HG02678 (cell line): ENCODE data around the gene CREBRF.
"Not testable (repeated sequence)": the region's sequence is repeated elsewhere in the genome, so short reads cannot be mapped to it uniquely, and the experiment has no call there.

Experiments
- ATAC-seq: cut with Tn5 transposase; IDR thresholded peaks from one replicate; pipeline ENCODE4 v1.9.1; 2021; ENCODE audit warnings: mild to moderate bottlenecking, moderate library complexity; ENCODE audit not compliant: unreplicated experiment

Gene CREBRF

GRCh38 chr5:173055983-173056782, at the start of gene CREBRF:
Gene CREBRF (plus strand): TSS chr5:173056352. CDS start chr5:173080776, 24,424 bp downstream.
- peak; percentile 73 for ATAC-seq

- ATAC-seq = no peak
Observed at GRCh38 chr5:173010021-173010420, 46.1 kb upstream of the CREBRF start.

GRCh38 chr5:173010547-173011464, 45.3 kb upstream of the CREBRF start:
- no peak for ATAC-seq

DNA sequence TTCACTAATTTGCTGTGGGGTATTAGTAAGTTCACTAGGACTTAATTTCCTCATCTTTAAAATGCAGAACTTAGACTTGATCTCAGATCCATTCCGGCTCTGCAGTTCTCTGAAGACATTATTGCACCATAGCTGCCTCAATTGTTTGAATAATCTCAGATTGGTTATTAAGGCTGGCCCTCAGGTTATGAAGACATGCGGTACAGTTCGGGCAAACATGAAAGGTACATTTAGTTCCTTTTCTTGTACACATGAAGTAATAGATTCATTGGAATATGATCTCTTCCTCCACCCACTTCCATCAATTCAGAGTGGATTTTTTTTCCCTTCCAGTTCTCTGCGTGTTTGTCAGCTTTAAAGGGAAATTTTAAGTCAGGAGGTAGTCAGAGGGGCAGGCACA, 44.6 kb upstream of the CREBRF start:
- ATAC-seq = no peak

DNA sequence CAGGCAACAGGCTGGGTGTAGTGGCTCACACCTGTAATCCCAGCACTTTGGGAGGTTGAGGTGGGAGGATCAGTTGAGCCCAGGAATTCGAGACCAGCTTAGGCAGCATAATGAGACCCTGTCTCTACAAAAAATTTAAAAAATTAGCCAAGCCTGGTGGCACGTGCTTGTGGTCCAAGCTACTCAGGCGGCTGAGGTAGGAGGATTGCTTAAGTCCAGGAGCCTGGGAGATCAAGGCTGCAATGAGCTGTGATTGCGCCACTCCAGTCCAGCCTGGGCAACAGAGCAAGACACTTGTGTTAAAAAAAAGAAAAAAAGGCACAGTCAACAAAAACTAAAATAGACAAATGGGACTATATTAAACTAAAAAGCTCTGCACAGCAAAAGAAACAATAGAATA, 43.3 kb upstream of the CREBRF start:
- no peak for ATAC-seq

GRCh38 chr5:173014671-173015070, 41.5 kb upstream of the CREBRF start:
- ATAC-seq = no peak

DNA sequence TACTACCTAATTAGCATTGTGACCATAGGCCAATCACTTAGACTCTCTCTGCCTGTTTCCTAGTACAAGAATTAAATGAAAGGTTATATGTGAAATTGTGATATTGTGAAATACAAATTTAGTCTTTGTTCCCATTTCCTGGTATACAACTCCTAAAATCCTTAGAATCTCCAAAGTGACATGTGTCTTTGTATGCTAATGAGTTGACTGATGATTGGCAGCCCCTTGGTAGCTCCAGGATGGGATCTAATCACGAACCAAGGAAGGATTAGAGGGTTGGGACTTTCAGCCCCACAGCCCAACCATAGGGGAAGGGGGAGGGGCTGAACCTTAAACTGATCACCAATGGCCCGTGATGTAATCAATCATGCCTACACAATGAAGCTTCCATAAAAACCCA, 41.0 kb upstream of the CREBRF start:
- no peak for ATAC-seq

DNA sequence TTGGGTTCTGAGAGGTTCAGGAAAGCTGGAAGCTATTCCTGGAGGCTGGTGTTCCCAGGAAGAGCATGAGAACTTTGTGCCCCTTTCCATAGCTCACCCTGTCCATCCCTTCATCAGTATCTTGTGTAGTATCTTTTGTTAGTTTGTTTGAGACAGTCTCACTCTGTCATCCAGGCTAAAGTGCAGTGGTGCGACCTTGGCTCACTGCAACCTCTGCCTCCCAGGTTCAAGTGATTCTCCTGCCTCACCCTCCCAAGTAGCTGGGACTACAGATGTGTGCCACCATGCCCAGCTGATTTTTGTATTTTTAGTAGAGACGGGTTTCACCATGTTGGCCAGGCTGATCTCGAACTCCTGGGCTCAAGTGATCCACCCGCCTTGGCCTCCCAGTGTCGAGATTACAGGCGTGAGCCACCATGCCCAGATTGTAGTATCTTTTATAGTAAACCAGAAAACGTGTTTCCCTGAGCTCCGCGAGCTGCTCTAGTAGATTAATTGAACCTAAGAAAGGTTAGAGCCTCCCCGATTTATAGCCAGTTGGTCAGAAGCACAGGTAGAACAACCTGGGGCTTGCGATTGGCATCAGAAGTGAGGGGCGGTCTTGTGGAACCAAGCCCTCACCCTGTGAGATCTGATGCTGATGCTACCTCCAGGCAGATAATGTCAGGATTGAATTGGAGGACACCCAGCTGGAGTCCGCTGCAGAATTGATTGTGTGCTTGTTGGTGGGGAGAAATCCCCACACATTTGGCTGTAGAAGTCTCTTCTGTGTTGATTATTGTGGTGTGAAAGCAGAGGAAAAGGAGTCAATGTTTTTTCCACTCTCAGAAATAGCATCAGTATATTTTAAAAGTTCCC, 40.3 kb upstream of the CREBRF start:
- no peak for ATAC-seq

- ATAC-seq = no peak
Observed at GRCh38 chr5:173016598-173017046, 39.5 kb upstream of the CREBRF start.

DNA sequence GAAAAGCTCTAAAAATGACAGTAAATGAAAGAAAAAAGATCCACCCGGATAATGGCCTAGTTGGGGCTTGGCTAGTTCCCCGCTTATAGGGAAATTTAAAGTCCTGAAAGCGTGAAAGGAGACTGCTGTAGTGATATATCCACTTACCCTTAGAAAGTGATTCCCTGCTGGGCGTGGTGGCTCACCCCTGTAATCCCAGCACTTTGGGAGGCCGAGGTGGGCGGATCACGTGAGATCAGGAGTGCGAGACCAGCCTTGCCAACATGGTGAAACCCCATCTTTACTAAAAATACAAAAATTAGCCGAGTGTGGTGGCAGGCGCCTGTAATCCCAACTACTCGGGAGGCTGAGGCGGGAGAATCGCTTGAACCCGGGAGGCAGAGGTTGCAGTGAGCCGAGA, 39.1 kb upstream of the CREBRF start:
- not testable (repeated sequence) for ATAC-seq

GRCh38 chr5:173018358-173018757, 37.8 kb upstream of the CREBRF start:
- no peak for ATAC-seq

DNA sequence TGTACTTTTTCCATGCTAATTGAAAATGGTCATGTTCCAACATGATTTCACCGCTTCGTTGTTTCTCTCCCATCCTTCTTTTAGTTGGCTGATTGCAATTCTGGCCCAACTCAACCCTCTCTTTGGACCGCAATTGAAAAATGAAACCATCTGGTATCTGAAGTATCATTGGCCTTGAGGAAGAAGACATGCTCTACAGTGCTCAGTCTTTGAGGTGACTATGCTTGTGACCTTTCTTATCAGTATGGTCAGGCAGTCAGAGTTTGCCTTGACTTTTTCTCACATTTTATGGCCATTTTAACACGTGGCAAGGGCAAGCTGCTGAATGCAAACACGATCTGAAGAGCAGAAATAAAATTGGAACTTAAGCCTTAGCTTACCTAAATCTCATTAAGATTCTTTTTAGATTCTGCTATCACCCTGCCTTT, 36.0 kb upstream of the CREBRF start:
- no peak for ATAC-seq

- ATAC-seq = no peak
Observed at GRCh38 chr5:173020643-173021042, 35.5 kb upstream of the CREBRF start.

DNA sequence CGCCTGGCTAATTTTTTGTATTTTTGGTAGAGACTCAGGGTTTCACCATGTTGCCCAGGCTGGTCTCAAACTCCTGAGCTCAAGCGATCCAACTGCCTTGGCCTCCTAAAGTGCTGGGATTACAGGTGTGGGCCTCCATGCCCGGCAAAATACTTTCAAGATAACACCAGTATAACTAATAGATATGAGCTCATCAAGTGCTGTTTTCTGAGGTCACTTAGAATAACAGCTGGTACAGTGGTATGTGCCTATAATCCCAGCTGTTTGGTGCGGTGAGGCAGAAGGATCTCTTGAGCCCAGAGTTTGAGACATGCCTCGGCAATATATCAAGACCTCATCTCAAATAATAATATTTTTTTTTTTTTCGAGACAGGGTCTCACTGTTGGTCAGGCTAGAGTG, 30.5 kb upstream of the CREBRF start:
- no peak for ATAC-seq

- no peak for ATAC-seq
Observed at GRCh38 chr5:173027905-173028304, 28.2 kb upstream of the CREBRF start.

DNA sequence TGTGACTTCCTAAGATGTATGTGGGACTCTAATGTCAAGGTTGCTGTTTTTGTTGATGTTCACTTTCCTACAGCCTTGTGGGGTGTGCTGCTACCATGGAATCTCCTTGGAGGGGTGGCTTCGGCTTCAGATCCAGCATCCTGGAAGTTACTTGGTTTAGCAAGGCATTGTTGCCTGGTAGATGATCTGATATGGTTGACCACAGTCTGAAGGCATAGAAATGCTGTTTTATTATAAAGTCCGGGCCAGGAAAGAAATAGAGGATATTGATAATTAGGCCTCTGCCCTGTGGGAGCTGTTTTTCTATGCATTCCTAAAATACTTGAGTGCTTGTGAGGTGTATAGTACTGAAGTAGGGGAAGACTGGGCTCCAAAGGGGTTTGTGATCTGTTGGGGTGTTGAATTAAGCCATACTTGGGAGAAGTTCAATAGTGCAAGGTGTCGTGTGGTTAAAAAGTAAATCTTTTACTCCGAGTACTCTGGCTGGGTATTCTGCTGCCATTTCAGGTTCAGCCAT, 27.3 kb upstream of the CREBRF start:
- peak; percentile 29 for ATAC-seq

DNA sequence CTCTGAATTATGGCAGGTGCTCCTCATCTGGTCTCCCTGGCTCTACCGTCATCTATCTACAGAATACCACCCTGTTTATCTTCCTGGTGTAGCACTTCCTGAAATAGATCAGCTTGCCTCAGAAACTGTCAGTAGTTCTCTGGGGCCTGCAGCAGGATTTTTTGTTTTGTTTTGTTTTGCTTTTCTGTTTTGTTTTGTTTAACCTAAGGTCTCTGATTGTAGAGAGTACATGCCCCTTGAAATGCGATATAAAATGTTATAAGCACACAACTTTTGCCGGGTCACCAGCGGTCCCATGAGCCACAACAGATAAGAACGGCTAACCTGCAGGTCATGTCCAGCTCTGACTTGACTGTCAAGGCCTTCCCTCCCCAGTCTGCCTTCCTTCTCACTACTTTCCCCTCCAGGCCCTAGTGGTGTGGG, 26.6 kb upstream of the CREBRF start:
- peak; percentile 69 for ATAC-seq

DNA sequence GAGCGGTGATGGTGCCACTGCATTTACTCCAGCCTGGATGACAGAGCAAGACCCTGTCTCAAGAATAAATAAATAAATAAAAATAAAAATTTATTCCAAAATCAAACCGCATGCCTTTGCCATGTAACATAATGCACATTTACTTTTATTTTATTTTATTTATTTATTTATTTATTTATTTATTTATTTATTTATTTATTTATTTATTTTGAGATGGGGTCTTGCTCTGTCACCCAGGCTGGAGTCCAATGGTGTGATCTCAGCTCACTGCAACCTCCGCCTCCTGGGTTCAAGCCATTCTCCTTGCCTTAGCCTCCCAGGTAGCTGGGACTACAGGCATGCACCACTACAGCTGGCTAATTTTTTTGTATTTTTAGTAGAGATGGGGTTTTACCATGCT, 24.1 kb upstream of the CREBRF start:
- not testable (repeated sequence) for ATAC-seq

DNA sequence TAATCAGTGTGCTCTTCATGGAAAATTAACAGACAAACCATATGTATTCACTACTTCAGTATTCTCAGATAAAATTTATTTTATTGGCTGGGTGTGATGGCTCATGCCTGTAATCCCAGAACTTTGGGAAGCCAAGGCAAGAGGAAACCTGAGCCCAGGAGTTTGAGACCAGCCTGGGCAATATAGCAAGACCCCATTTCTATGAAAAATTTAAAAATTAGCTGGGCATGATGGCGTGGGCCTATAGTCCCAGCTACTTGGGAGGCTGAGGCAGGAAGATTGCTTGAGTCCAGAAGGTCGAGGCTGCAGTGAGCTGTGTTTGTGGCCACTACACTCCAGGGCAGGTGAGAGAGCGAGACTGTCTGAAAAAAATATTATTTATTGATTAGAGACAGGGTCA, 23.4 kb upstream of the CREBRF start:
- no peak for ATAC-seq

DNA sequence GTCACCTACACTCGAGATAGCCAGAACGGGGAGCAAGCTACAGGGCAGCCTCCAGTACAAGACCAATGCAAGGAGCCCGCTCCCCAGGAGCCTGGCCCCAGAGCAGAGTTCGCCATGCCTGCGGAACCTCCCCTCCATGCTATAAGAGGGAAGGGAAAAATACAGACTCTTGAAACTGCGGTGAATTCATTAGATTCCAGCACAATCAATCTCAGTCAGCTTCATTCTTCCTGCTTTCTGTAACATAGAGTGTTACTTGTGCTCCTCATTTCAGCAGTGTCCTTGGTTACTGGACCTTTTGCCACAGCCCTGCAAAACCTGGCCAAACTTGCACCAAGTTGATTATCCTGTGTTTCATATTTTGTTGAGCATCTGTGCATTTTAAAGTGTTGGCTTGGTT, 22.2 kb upstream of the CREBRF start:
- no peak for ATAC-seq
